Inflammatory macrophage treated with lipopolysaccharide for 1 hour (primary cell): ENCODE measurements around the gene CCNL1.
"Not testable (repeated sequence)": the region's sequence is repeated elsewhere in the genome, so short reads cannot be mapped to it uniquely, and the experiment has no call there.

Source experiments
- DNase-seq, 2 donors: peaks; one replicate each; pipeline ENCODE4 v3.0.0-alpha.2; 2020 to 2022

Gene CCNL1

GRCh38 chr3:157159762-157160657 lies at the start of gene CCNL1:
TSS of gene CCNL1 (minus strand) at chr3:157160147. CDS start at chr3:157160094, 53 bp downstream.
- peak; percentile 95 to 99 for DNase-seq

- no peak for DNase-seq
These were observed 44.9 kb upstream of the CCNL1 start for GRCh38 chr3:157204880-157205279.

- DNase-seq, result peak; percentile 28 to 67
These were observed 44.5 kb upstream of the CCNL1 start for GRCh38 chr3:157204431-157204830.

- DNase-seq, result peak; percentile 50 to 72
These were observed 41.8 kb upstream of the CCNL1 start for GRCh38 chr3:157201648-157202278.

GRCh38 chr3:157199841-157200240 lies 39.9 kb upstream of the CCNL1 start:
- no peak for DNase-seq

- no peak for DNase-seq
These were observed 36.0 kb upstream of the CCNL1 start for GRCh38 chr3:157195965-157196364.

- DNase-seq, result not testable (repeated sequence)
These were observed 31.2 kb upstream of the CCNL1 start for GRCh38 chr3:157191149-157191548.

GRCh38 chr3:157190380-157190872 lies 30.5 kb upstream of the CCNL1 start:
- DNase-seq, result peak in 1 of 2 donors; percentile 33

GRCh38 chr3:157188391-157188790 lies 28.4 kb upstream of the CCNL1 start:
- no peak for DNase-seq

- no peak for DNase-seq
These were observed 22.9 kb upstream of the CCNL1 start for GRCh38 chr3:157182879-157183278.

- DNase-seq, result no peak
These were observed 20.3 kb upstream of the CCNL1 start for GRCh38 chr3:157180262-157180661.

GRCh38 chr3:157179365-157179803 lies 19.4 kb upstream of the CCNL1 start:
- DNase-seq, result no peak

- DNase-seq, result not testable (repeated sequence)
These were observed 18.8 kb upstream of the CCNL1 start for GRCh38 chr3:157178503-157179364.

- not testable (repeated sequence) for DNase-seq
These were observed 18.0 kb upstream of the CCNL1 start for GRCh38 chr3:157177801-157178453.

- DNase-seq, result no peak
These were observed 17.0 kb upstream of the CCNL1 start for GRCh38 chr3:157176934-157177333.

- DNase-seq, result peak; percentile 54 to 69
These were observed 16.0 kb upstream of the CCNL1 start for GRCh38 chr3:157175691-157176507.

GRCh38 chr3:157174649-157175498 lies 14.9 kb upstream of the CCNL1 start:
- peak; percentile 100 for DNase-seq

- DNase-seq, result no peak
These were observed 14.3 kb upstream of the CCNL1 start for GRCh38 chr3:157174290-157174648.

- DNase-seq, result not testable (repeated sequence)
These were observed 13.4 kb upstream of the CCNL1 start for GRCh38 chr3:157173343-157173742.

GRCh38 chr3:157172746-157173145 lies 12.8 kb upstream of the CCNL1 start:
- no peak for DNase-seq
